GM12892 (cell line): Measurements from ENCODE around the gene PRRC2B.

Experiments used
- POLR2A ChIP-seq: IDR thresholded peaks from 2 replicates; pipeline ENCODE4 v1.6.1; 2011; ENCODE audit warnings: low read depth, low read length, control low read depth
- POLR2AphosphoS5 ChIP-seq: IDR thresholded peaks from 2 replicates; pipeline ENCODE4 v1.6.1; 2011; ENCODE audit warnings: low read depth, low read length, control low read depth
- TAF1 ChIP-seq: IDR thresholded peaks from 2 replicates; pipeline ENCODE4 v1.6.1; 2011; ENCODE audit warnings: low read depth, mild to moderate bottlenecking, control low read depth, low read length, borderline replicate concordance

DNA sequence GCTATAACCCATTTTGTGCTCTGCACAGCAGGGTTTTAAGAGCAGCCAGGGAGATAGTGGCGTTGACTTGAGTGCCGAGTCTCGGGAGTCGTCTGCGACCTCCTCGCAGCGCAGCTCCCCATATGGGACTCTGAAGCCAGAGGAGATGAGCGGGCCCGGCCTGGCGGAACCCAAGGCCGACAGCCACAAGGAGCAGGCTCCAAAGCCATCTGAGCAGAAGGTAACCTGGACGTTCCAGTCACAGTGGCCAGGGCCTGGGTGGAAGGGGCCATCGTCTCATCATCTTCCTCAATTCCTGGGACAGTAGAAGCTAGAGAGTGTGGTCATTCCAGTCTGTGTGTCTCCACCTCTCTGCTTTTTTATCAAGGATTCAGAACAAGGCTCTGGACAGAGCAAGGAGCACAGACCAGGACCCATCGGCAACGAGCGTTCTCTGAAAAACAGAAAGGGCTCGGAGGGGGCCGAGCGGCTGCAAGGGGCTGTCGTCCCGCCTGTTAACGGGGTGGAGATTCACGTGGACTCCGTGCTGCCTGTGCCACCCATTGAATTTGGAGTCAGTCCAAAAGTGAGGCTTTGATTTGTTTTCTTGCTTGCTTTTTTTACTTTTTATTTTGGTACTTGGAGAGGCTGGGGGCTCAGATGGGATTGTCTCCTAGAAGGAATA lies 88.6 kb downstream of the PRRC2B start:
- no peak for TF ChIP-seq POLR2A
- no peak for TF ChIP-seq TAF1
- TF ChIP-seq POLR2AphosphoS5: no peak
